Fibroblast of lung (primary cell): ENCODE results near the gene GLP2R. TPM values are rescaled to one million over a fixed set of nuclear protein-coding genes. Genes with fewer than 3 reads are reported as not detected.

Experiments used
- DNase-seq, 2 donors: peaks; one replicate each; pipeline versions ENCODE4 v3.0.0 to v3.0.0-alpha.2; 2010; ENCODE audit warnings: low read depth in 2 of 2
- H2AFZ ChIP-seq: 2 replicates; pipeline ENCODE4 v1.5.1; 2012; ENCODE audit warnings: low read length, control low read depth, inconsistent platforms
- H3K27ac ChIP-seq: 2 replicates; pipeline ENCODE4 v1.5.1; 2011; ENCODE audit warnings: low read length, control low read depth; ENCODE audit not compliant: insufficient read depth
- H3K27me3 ChIP-seq: 2 replicates; pipeline ENCODE4 v1.5.1; 2011; ENCODE audit warnings: mild to moderate bottlenecking, low read length; ENCODE audit not compliant: control insufficient read depth, insufficient read depth
- H3K36me3 ChIP-seq: 2 replicates; pipeline ENCODE4 v1.5.1; 2011; ENCODE audit warnings: low read length; ENCODE audit not compliant: control insufficient read depth, insufficient read depth
- H3K4me1 ChIP-seq: 2 replicates; pipeline ENCODE4 v1.5.1; 2011; ENCODE audit warnings: low read length; ENCODE audit not compliant: control insufficient read depth, insufficient read depth; ENCODE audit errors: extremely low read depth
- H3K4me2 ChIP-seq: 2 replicates; pipeline ENCODE4 v1.5.1; 2011; ENCODE audit warnings: low read length, control low read depth; ENCODE audit not compliant: insufficient read depth; ENCODE audit errors: extremely low read depth
- H3K4me3 ChIP-seq, 4 experiments: fragments of 200-600 bp in 1 of 4; sonication (generic) in 1 of 4; replicated peaks in 1 of 4; 2 replicates each; pipeline ENCODE4 v1.5.1; 2011 to 2016; ENCODE audit warnings: low read length in 4 of 4, low read depth in 3 of 4, mild to moderate bottlenecking in 3 of 4, control low read depth in 2 of 4, inconsistent platforms in 1 of 4, mixed read lengths in 1 of 4; ENCODE audit not compliant: insufficient read depth in 1 of 4; ENCODE audit errors: control extremely low read depth in 1 of 4
- H3K79me2 ChIP-seq: 2 replicates; pipeline ENCODE4 v1.5.1; 2012; ENCODE audit warnings: mild to moderate bottlenecking, low read length, inconsistent platforms; ENCODE audit not compliant: control insufficient read depth, insufficient read depth
- H3K9ac ChIP-seq: 2 replicates; pipeline ENCODE4 v1.5.1; 2011; ENCODE audit warnings: mild to moderate bottlenecking, low read length, control low read depth; ENCODE audit not compliant: insufficient read depth
- H3K9me3 ChIP-seq: 2 replicates; pipeline ENCODE4 v1.5.1; 2012; ENCODE audit warnings: low read depth, low read length; ENCODE audit not compliant: control insufficient read depth, insufficient read depth
- H4K20me1 ChIP-seq: 2 replicates; pipeline ENCODE4 v1.5.1; 2011; ENCODE audit warnings: low read length; ENCODE audit not compliant: control insufficient read depth, insufficient read depth; ENCODE audit errors: extremely low read depth
- CTCF ChIP-seq, 2 donors: IDR thresholded peaks in 1 of 2; conservative IDR thresholded peaks in 1 of 2; 1 replicate in 1 of 2; 2 replicates in 1 of 2; pipeline ENCODE4 v1.5.1; 2011 to 2012; ENCODE audit warnings: low read length in 2 of 2, control low read depth in 1 of 2, inconsistent platforms in 1 of 2, low read depth in 1 of 2, mild to moderate bottlenecking in 1 of 2
- EZH2 ChIP-seq: IDR thresholded peaks from 2 replicates; pipeline ENCODE4 v1.5.1; 2012; ENCODE audit warnings: low read length, control low read depth, mild to moderate bottlenecking; ENCODE audit errors: missing control alignments
- polyA plus RNA-seq, 2 donors: library from polyadenylated mRNA; depleted of rRNA in 1 of 2; stranded (reverse) in 1 of 2; unstranded in 1 of 2; fragments of >200 nt; gene quantifications; 2 replicates each; pipeline ENCODE4 v1.2.1, GENCODE V29; 2011 to 2012; ENCODE audit warnings: missing spikeins in 1 of 2
- total RNA-seq: library from RNA; depleted of rRNA; stranded (reverse); fragments of >200 nt; gene quantifications from 2 replicates; pipeline ENCODE4 v1.2.1, GENCODE V29; 2014

The GLP2R gene
- total and polyA plus RNA-seq, 2 donors (not counting 1 experiment from before 2014, with no cell fraction given): not detected

GRCh38 chr17:9905078-9905415 lies 79.3 kb downstream of the GLP2R start, which contains the start of gene RCVRN:
TSS of gene RCVRN (minus strand) at chr17:9905271. CDS start at chr17:9905180, 91 bp downstream.
- no peaks in the 10 kb centered on the region for H3K36me3 ChIP-seq
- H4K20me1 ChIP-seq: no peaks in the 10 kb centered on the region
- H3K4me2 ChIP-seq: no peak within 1 kb of the TSS
- H3K9ac ChIP-seq: no peak within 1 kb of the TSS
- H3K4me3 ChIP-seq: no peak within 1 kb of the TSS
- H3K4me1 ChIP-seq: no peaks in the 10 kb centered on the region
- H3K27ac ChIP-seq: no peak within 1 kb of the TSS
- TF ChIP-seq CTCF (conservative IDR thresholded peaks at IDR 0.05 in 1 of 2, IDR thresholded peaks at IDR 0.05 in 1 of 2; ENCODE audit: low read depth in 1 of 2, low read length in 2 of 2) (no peak), EZH2 (no peak)
- no peaks in the 10 kb centered on the region for H3K79me2 ChIP-seq
- no peak for DNase-seq
- no peaks in the 10 kb centered on the region for H3K9me3 ChIP-seq
- H3K27me3 ChIP-seq: no peaks in the 10 kb centered on the region
- no peak within 1 kb of the TSS for H2AFZ ChIP-seq

- no peaks in the 10 kb centered on the region for H3K9me3 ChIP-seq
- DNase-seq: no peak
- H2AFZ ChIP-seq: no peak overlapping the region
These were observed 80.2 kb downstream of the GLP2R start for GRCh38 chr17:9905902-9906301.

GRCh38 chr17:9906616-9907015 lies 80.9 kb downstream of the GLP2R start:
- no peak for DNase-seq

More at GRCh38 chr17:9905902-9906301, 80.2 kb downstream of the GLP2R start:
- H3K4me1 ChIP-seq: no peaks in the 10 kb centered on the region
- H3K27ac ChIP-seq: no peak overlapping the region
- no peak overlapping the region for H3K4me3 ChIP-seq
- H3K9ac ChIP-seq: no peak overlapping the region
- H3K27me3 ChIP-seq: no peaks in the 10 kb centered on the region
- TF ChIP-seq CTCF (conservative IDR thresholded peaks at IDR 0.05 in 1 of 2, IDR thresholded peaks at IDR 0.05 in 1 of 2; ENCODE audit: low read depth in 1 of 2, low read length in 2 of 2) (peak; percentile 16 to 40), EZH2 (no peak)
- H4K20me1 ChIP-seq: no peaks in the 10 kb centered on the region
- H3K79me2 ChIP-seq: no peaks in the 10 kb centered on the region
- no peak overlapping the region for H3K4me2 ChIP-seq
- H3K36me3 ChIP-seq: no peaks in the 10 kb centered on the region

More at GRCh38 chr17:9906616-9907015, 80.9 kb downstream of the GLP2R start:
- no peak for TF ChIP-seq EZH2
- TF ChIP-seq CTCF (conservative IDR thresholded peaks at IDR 0.05 in 1 of 2, IDR thresholded peaks at IDR 0.05 in 1 of 2; ENCODE audit: low read depth in 1 of 2, low read length in 2 of 2): no peak
- Histone ChIP-seq H3K27me3 (no peaks in the 10 kb centered on the region), H3K4me3 (no peak overlapping the region), H3K4me2 (no peak overlapping the region), H4K20me1 (no peaks in the 10 kb centered on the region), H3K9me3 (no peaks in the 10 kb centered on the region), H3K27ac (no peak overlapping the region), H3K79me2 (no peaks in the 10 kb centered on the region), H2AFZ (no peak overlapping the region), H3K9ac (no peak overlapping the region), H3K4me1 (no peaks in the 10 kb centered on the region), H3K36me3 (no peaks in the 10 kb centered on the region)
